SU-DHL-6 (cell line): ENCODE data around the gene PEX5.

Source experiments
- CTCF ChIP-seq: fragments of 200-600 bp; sonication (generic); IDR thresholded peaks from one replicate; pipeline ENCODE4 v1.5.1; 2017; ENCODE audit warnings: antibody characterized with exemption, mild to moderate bottlenecking, low read length, moderate library complexity; ENCODE audit not compliant: insufficient read depth, poor library complexity, severe bottlenecking
- EZH2phosphoT487 ChIP-seq: fragments of 200-600 bp; sonication (generic), shearing (Covaris generic); conservative IDR thresholded peaks from 2 replicates; pipeline ENCODE4 v1.6.1; 2018; ENCODE audit warnings: mild to moderate bottlenecking, antibody characterized with exemption, low read length, moderate library complexity, mixed read lengths

- no peak for TF ChIP-seq CTCF
- TF ChIP-seq EZH2phosphoT487: no peak
These were observed 52.0 kb downstream of the PEX5 start for GRCh38 chr12:7241404-7242005.
